Skeletal muscle tissue (tissue), 4 donors: ENCODE results near the gene GABPB2. TPM values are rescaled to one million over a fixed set of nuclear protein-coding genes. Genes with fewer than 3 reads are reported as not detected.

Experiments used
- H3K27ac ChIP-seq: one replicate; pipeline ENCODE4 v1.7.0; 2013; ENCODE audit warnings: mild to moderate bottlenecking, low read depth, low read length, inconsistent platforms
- H3K27me3 ChIP-seq, 3 donors: one replicate each; pipeline ENCODE4 v1.7.0; 2013; ENCODE audit warnings: low read length in 3 of 3; ENCODE audit not compliant: control insufficient read depth in 3 of 3, insufficient read depth in 3 of 3
- H3K36me3 ChIP-seq, 3 donors: one replicate each; pipeline ENCODE4 v1.7.0; 2013; ENCODE audit warnings: low read length in 3 of 3; ENCODE audit not compliant: control insufficient read depth in 3 of 3, insufficient read depth in 3 of 3
- H3K4me1 ChIP-seq, 3 donors: one replicate each; pipeline ENCODE4 v1.7.0; 2013; ENCODE audit warnings: low read length in 3 of 3, mild to moderate bottlenecking in 3 of 3; ENCODE audit not compliant: control insufficient read depth in 3 of 3, insufficient read depth in 3 of 3
- H3K4me3 ChIP-seq, 3 donors: one replicate each; pipeline ENCODE4 v1.7.0; 2013; ENCODE audit warnings: low read length in 3 of 3
- H3K9ac ChIP-seq, 3 donors: one replicate each; pipeline ENCODE4 v1.7.0; 2013; ENCODE audit warnings: low read length in 3 of 3, mild to moderate bottlenecking in 3 of 3, moderate library complexity in 2 of 3, low read depth in 1 of 3
- H3K9me3 ChIP-seq, 3 donors: one replicate each; pipeline ENCODE4 v1.7.0; 2013; ENCODE audit warnings: low read length in 3 of 3; ENCODE audit not compliant: control insufficient read depth in 3 of 3
- total RNA-seq: library from RNA; depleted of rRNA; stranded (reverse); fragments of >200 nt; gene quantifications from one replicate; pipeline ENCODE4 v1.2.3, GENCODE V29; 2014
- donor health status: Osteomylitis.

The GABPB2 gene
- total RNA-seq, 1 donor from 2014 or later: 7.8 TPM

DNA sequence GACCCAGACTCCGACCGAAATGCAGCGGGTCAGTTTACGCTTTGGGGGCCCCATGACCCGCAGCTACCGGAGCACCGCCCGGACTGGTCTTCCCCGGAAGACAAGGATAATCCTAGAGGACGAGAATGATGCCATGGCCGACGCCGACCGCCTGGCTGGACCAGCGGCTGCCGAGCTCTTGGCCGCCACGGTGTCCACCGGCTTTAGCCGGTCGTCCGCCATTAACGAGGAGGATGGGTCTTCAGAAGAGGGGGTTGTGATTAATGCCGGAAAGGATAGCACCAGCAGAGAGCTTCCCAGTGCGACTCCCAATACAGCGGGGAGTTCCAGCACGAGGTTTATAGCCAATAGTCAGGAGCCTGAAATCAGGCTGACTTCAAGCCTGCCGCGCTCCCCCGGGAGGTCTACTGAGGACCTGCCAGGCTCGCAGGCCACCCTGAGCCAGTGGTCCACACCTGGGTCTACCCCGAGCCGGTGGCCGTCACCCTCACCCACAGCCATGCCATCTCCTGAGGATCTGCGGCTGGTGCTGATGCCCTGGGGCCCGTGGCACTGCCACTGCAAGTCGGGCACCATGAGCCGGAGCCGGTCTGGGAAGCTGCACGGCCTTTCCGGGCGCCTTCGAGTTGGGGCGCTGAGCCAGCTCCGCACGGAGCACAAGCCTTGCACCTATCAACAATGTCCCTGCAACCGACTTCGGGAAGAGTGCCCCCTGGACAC lies 22.5 kb upstream of the GABPB2 start:
- H3K9ac ChIP-seq: peak overlapping the region; percentile 82 to 91 (median 90)

DNA sequence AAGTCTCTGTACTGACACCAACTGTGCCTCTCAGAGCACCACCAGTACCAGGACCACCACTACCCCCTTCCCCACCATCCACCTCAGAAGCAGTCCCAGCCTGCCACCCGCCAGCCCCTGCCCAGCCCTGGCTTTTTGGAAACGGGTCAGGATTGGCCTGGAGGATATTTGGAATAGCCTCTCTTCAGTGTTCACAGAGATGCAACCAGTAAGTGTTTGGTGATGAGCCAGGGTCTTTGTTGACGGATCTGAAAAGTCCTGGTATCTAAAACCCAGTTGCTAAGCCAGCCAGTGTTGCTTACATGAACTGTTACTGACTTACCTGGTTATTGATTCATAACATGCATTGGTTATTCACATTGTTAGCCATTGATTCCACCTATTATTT lies 21.9 kb upstream of the GABPB2 start:
- no peaks in the 10 kb centered on the region for H3K9me3 ChIP-seq
- H3K9ac ChIP-seq: peak overlapping the region; percentile 82 to 91 (median 90)
- no peaks in the 10 kb centered on the region for H3K27me3 ChIP-seq
- peaks cover 14 to 27% (median 14%) of the 10 kb centered on the region in 3 donors for H3K4me1 ChIP-seq
- peak overlapping the region; percentile 92 to 94 (median 92) for H3K4me3 ChIP-seq
- peak overlapping the region; percentile 81 for H3K27ac ChIP-seq
- H3K36me3 ChIP-seq: peaks cover 7 to 31% (median 17%) of the 10 kb centered on the region in 3 donors

More for the DNA sequence above, 22.5 kb upstream of the GABPB2 start:
- Histone ChIP-seq H3K4me1 (peaks cover 14 to 27% (median 14%) of the 10 kb centered on the region in 3 donors), H3K27me3 (no peaks in the 10 kb centered on the region), H3K9me3 (no peaks in the 10 kb centered on the region), H3K4me3 (peak overlapping the region; percentile 92 to 94 (median 92)), H3K27ac (peak overlapping the region; percentile 81), H3K36me3 (peaks cover 7 to 26% (median 17%) of the 10 kb centered on the region in 3 donors)

- Histone ChIP-seq H3K4me1 (peaks cover 14 to 27% (median 14%) of the 10 kb centered on the region in 3 donors), H3K9me3 (no peaks in the 10 kb centered on the region), H3K27me3 (no peaks in the 10 kb centered on the region), H3K9ac (no peak overlapping the region), H3K27ac (no peak overlapping the region), H3K4me3 (no peak overlapping the region), H3K36me3 (peaks cover 15 to 40% (median 24%) of the 10 kb centered on the region in 3 donors)
Measured at GRCh38 chr1:151049458-151049857, 21.1 kb upstream of the GABPB2 start.

GRCh38 chr1:151050051-151050688 lies 20.4 kb upstream of the GABPB2 start:
- Histone ChIP-seq H3K27me3 (no peaks in the 10 kb centered on the region), H3K36me3 (peaks cover 21 to 46% (median 31%) of the 10 kb centered on the region in 3 donors), H3K27ac (no peak overlapping the region), H3K4me3 (no peak overlapping the region), H3K9me3 (no peaks in the 10 kb centered on the region), H3K4me1 (peaks cover 14 to 27% (median 16%) of the 10 kb centered on the region in 3 donors), H3K9ac (no peak overlapping the region)

DNA sequence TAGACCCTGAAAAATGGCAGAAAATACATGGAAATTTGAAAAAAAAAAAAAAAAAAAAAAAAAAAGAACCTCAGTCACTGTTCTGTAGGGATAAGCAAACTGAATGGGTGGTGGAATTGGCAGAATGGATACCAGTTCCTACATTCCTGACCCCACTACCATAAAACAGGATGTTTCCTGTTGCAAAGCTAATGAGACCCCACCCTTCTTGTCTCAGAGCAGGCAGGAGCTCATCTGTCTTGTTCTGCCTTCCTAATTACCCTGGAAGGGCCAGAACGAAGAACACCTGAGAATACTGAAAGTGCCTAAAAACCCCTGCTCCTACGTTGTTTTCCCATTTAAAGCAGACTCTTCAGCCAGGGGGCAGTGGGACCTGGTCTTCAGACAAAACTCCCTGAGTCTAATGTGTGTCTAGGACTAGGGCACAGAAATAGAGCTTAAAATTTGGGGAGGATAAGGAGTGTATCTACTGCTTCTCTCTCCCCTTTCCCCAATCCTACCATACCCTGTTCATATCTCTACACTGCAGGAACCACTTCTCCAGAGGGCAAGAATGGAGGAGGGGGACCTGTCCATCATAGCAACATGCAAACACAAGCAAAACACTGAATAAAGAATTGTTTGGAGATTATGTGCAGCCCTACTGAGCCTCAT lies 19.1 kb upstream of the GABPB2 start:
- Histone ChIP-seq H3K9me3 (no peaks in the 10 kb centered on the region), H3K36me3 (peaks cover 27 to 58% (median 40%) of the 10 kb centered on the region in 3 donors), H3K4me3 (no peak overlapping the region), H3K9ac (no peak overlapping the region), H3K27me3 (no peaks in the 10 kb centered on the region), H3K4me1 (peaks cover 21 to 39% (median 29%) of the 10 kb centered on the region in 3 donors), H3K27ac (no peak overlapping the region)

DNA sequence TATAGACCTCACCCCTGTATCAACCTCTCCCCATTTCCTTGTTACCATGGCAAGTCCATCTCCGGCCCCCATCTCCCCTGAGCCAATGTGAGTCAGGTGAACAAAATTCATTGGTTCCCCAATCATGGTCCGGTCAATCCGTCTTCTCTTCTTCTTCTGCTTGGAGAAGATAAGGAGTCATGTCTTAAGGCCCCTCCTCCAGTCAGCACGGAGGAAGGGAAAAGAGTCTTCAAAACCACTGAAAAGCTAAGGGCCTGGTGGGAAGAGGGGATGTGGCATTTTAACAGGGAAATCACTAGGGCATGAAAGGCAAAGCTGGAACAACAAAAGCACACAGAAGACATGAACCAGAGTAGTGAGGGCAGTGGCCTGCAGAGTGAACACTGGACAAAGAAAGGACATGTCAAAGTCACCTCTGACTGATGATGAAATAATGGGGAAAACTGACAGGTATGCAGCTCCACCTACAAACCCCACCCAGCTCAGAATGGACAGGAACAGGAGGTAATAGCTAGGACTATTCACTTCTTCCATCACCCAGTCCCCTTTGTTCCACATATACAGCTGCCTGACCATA lies 15.5 kb upstream of the GABPB2 start:
- Histone ChIP-seq H3K9me3 (no peaks in the 10 kb centered on the region), H3K27me3 (no peaks in the 10 kb centered on the region), H3K27ac (peak overlapping the region; percentile 93), H3K36me3 (peaks cover 27 to 66% (median 40%) of the 10 kb centered on the region in 3 donors), H3K9ac (peak overlapping the region in 1 of 3 donors; percentile 1), H3K4me3 (no peak overlapping the region), H3K4me1 (peaks cover 29 to 42% (median 38%) of the 10 kb centered on the region in 3 donors)

DNA sequence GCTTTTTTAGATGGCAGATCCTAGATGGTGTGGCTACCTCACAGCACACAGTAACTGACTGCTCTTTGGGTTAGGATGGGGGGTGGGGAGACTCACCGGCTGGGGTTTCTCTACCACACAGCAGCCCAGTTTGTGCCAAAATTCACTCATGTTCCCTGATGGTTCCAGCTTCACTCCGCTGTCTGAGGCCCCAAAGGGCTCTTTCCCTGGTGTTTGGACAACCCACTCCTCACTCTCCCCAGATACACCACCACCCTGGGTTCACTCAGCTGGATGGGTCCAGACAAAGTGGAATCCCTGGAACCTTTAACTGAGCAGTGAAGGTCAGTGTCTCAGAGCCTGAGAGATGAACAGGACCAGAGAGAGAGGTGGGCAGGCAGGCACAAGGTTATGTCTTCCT lies 15.0 kb upstream of the GABPB2 start:
- peak overlapping the region; percentile 93 for H3K27ac ChIP-seq
- peaks cover 27 to 63% (median 40%) of the 10 kb centered on the region in 3 donors for H3K36me3 ChIP-seq
- H3K4me1 ChIP-seq: peaks cover 29 to 42% (median 42%) of the 10 kb centered on the region in 3 donors
- H3K9me3 ChIP-seq: no peaks in the 10 kb centered on the region
- H3K9ac ChIP-seq: peak overlapping the region in 1 of 3 donors; percentile 1
- H3K27me3 ChIP-seq: no peaks in the 10 kb centered on the region
- no peak overlapping the region for H3K4me3 ChIP-seq

DNA sequence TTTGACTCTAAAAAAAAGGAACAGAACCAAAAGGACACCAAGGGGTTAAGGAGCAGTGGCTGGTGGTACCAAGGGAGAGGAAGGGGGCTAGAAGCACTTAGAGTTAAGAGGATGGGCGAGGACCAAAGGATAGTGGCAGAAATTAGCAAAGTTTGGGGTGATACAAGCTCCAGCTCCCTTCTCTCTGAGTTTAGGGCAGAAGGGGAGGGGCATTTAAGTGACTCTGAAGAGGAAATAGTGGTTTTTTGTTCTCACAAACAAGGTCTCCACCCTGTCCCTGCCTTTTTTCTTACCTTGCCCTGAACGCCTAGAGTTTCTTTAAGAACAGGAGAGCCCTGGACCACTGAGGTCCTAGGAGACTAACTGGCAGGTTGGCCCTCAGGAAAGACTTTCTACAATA lies 14.4 kb upstream of the GABPB2 start:
- H3K4me1 ChIP-seq: peaks cover 29 to 42% (median 42%) of the 10 kb centered on the region in 3 donors
- H3K36me3 ChIP-seq: peaks cover 27 to 59% (median 40%) of the 10 kb centered on the region in 3 donors
- H3K27me3 ChIP-seq: no peaks in the 10 kb centered on the region
- peak overlapping the region; percentile 93 for H3K27ac ChIP-seq
- peak overlapping the region; percentile 1 to 37 (median 28) for H3K9ac ChIP-seq
- H3K9me3 ChIP-seq: no peaks in the 10 kb centered on the region
- peak overlapping the region in 2 of 3 donors; percentile 26 to 48 for H3K4me3 ChIP-seq

- no peaks in the 10 kb centered on the region for H3K9me3 ChIP-seq
- peak overlapping the region; percentile 90 to 96 (median 90) for H3K9ac ChIP-seq
- H3K4me1 ChIP-seq: peaks cover 29 to 42% (median 42%) of the 10 kb centered on the region in 3 donors
- H3K4me3 ChIP-seq: peak overlapping the region; percentile 93 to 98 (median 94)
- no peaks in the 10 kb centered on the region for H3K27me3 ChIP-seq
- H3K27ac ChIP-seq: peak overlapping the region; percentile 93
- peaks cover 20 to 34% (median 23%) of the 10 kb centered on the region in 3 donors for H3K36me3 ChIP-seq
Measured at GRCh38 chr1:151058692-151059091, 11.9 kb upstream of the GABPB2 start.
